Endothelial cell of umbilical vein (primary cell): ENCODE data around the gene TMEM164.

Experiments
- CTCF ChIP-seq, 2 donors: IDR thresholded peaks; 1 replicate in 1 of 2; 2 replicates in 1 of 2; pipeline ENCODE4 v1.5.1; 2011; ENCODE audit warnings: low read length in 2 of 2, mild to moderate bottlenecking in 2 of 2, moderate library complexity in 2 of 2, control low read depth in 1 of 2, inconsistent platforms in 1 of 2, low read depth in 1 of 2; ENCODE audit not compliant: insufficient read depth in 1 of 2; ENCODE audit errors: extremely low read depth in 1 of 2
- EZH2 ChIP-seq: IDR thresholded peaks from 2 replicates; pipeline ENCODE4 v1.6.1; 2012; ENCODE audit warnings: borderline replicate concordance, low read depth, mild to moderate bottlenecking, moderate library complexity, low read length, inconsistent platforms; ENCODE audit not compliant: severe bottlenecking
- FOS ChIP-seq: IDR thresholded peaks from 2 replicates; pipeline ENCODE4 v1.6.1; 2011; ENCODE audit warnings: mild to moderate bottlenecking, low read length, moderate library complexity, borderline replicate concordance; ENCODE audit not compliant: insufficient read depth
- JUN ChIP-seq: IDR thresholded peaks from 2 replicates; pipeline ENCODE4 v1.6.1; 2011; ENCODE audit warnings: borderline replicate concordance, low read depth; ENCODE audit not compliant: insufficient read length, insufficient read depth
- MAX ChIP-seq: IDR thresholded peaks from 2 replicates; pipeline ENCODE4 v1.6.1; 2011; ENCODE audit not compliant: insufficient read depth, insufficient read length
- MYC ChIP-seq: IDR thresholded peaks from one replicate; pipeline ENCODE4 v1.6.1; 2011; ENCODE audit warnings: mild to moderate bottlenecking, low read depth, low read length
- POLR2A ChIP-seq: IDR thresholded peaks from 2 replicates; pipeline ENCODE4 v1.6.1; 2012; ENCODE audit warnings: low read depth, mild to moderate bottlenecking, control low read depth, low read length
- POLR2AphosphoS5 ChIP-seq: IDR thresholded peaks from 2 replicates; pipeline ENCODE4 v1.6.1; 2012; ENCODE audit warnings: low read depth, mild to moderate bottlenecking, control low read depth, low read length, moderate library complexity; ENCODE audit not compliant: insufficient read depth

GRCh38 chrX:110194977-110195376 is 192.1 kb downstream of the TMEM164 start:
- TF ChIP-seq POLR2A (no peak), POLR2AphosphoS5 (no peak), CTCF (IDR thresholded peaks at IDR 0.05; ENCODE audit: extremely low read depth in 1 of 2, insufficient read depth in 1 of 2, low read depth in 1 of 2, low read length in 2 of 2) (no peak), JUN (no peak), MYC (no peak), EZH2 (no peak), MAX (no peak), FOS (no peak)
